HepG2 (cell line): Measurements from ENCODE around the gene COLEC12. TPM values are rescaled to one million over a fixed set of nuclear protein-coding genes. Genes with fewer than 3 reads are reported as not detected.

Experiments used
- ATAC-seq: fragments of 200-7000 bp; cut with Tn5 transposase; 3 replicates; pipeline ENCODE4 v1.9.1; 2020; ENCODE audit warnings: mild to moderate bottlenecking, moderate library complexity
- BruUV-seq: library from RNA; stranded (reverse); fragments of 400-500 nt; replicated peaks from 2 replicates; lab custom pipeline; 2021; lab: Mats Ljungman, UMichigan
- CTCF ChIA-PET: fragments of 300-600 bp; formaldehyde crosslinking; extraction: SDS; loops from one replicate; lab custom pipeline; 2021; ENCODE audit warnings: low total read pairs, inconsistent platforms, low intra/inter-chr PET ratio; lab: Yijun Ruan, JAX
- POLR2A ChIA-PET: fragments of 350-600 bp; sonication (Branson Sonifier 250); formaldehyde crosslinking; loops from one replicate; lab custom pipeline; 2020; ENCODE audit warnings: antibody characterized with exemption, inconsistent platforms; lab: Yijun Ruan, JAX
- DNase-seq: peaks from one replicate; pipeline ENCODE4 v3.0.0-alpha.2; 2015; ENCODE audit warnings: low spot score
- FAIRE-seq: peaks from 3 replicates; lab custom pipeline; 2011; peaks lifted over from hg19 to GRCh38; lab: Jason Lieb, UNC
- H2AFZ ChIP-seq: one replicate; pipeline ENCODE4 v1.6.1; 2011; ENCODE audit warnings: low read length, inconsistent platforms
- H3K27ac ChIP-seq: fragments of 300-600 bp; 3 replicates; pipeline ENCODE4 v1.8.0; 2011; ENCODE audit warnings: mixed run types, mild to moderate bottlenecking, mixed read lengths, low read length, inconsistent platforms; ENCODE audit not compliant: insufficient read depth; ENCODE audit errors: extremely low read length
- H3K27me3 ChIP-seq, 2 experiments: fragments of 200-600 bp in 1 of 2; 2 replicates in 1 of 2; 3 replicates in 1 of 2; pipeline versions ENCODE4 v1.6.0 to v1.8.0; 2011; ENCODE audit warnings: low read length in 2 of 2, mild to moderate bottlenecking in 2 of 2, moderate library complexity in 2 of 2, inconsistent platforms in 1 of 2; ENCODE audit not compliant: insufficient read depth in 2 of 2, control insufficient read depth in 1 of 2
- H3K36me3 ChIP-seq, 2 experiments: fragments of 200-600 bp in 1 of 2; replicated peaks in 1 of 2; 2 replicates in 1 of 2; 3 replicates in 1 of 2; pipeline versions ENCODE4 v1.5.1 to v1.8.0; 2011; ENCODE audit warnings: low read length in 2 of 2, inconsistent platforms in 1 of 2; ENCODE audit not compliant: insufficient read depth in 2 of 2, control insufficient read depth in 1 of 2
- H3K4me1 ChIP-seq: 2 replicates; pipeline ENCODE4 v1.5.1; 2012; ENCODE audit warnings: low read length, inconsistent platforms; ENCODE audit not compliant: insufficient read depth
- H3K4me2 ChIP-seq: 2 replicates; pipeline ENCODE4 v1.6.0; 2011; ENCODE audit warnings: low read depth, low read length, inconsistent platforms
- H3K4me3 ChIP-seq, 3 experiments: fragments of 200-600 bp in 1 of 3; sonication (generic), shearing (Covaris generic) in 1 of 3; replicated peaks in 1 of 3; 2 replicates each; pipeline ENCODE4 v1.5.1; 2011 to 2016; ENCODE audit warnings: low read length in 3 of 3, inconsistent platforms in 2 of 3, low read depth in 2 of 3, mild to moderate bottlenecking in 2 of 3, control low read depth in 1 of 3, mixed read lengths in 1 of 3; ENCODE audit not compliant: insufficient read depth in 1 of 3
- H3K79me2 ChIP-seq: one replicate; pipeline ENCODE4 v1.6.1; 2011; ENCODE audit warnings: low read length, inconsistent platforms; ENCODE audit not compliant: insufficient read depth
- H3K9ac ChIP-seq: 2 replicates; pipeline ENCODE4 v1.6.0; 2011; ENCODE audit warnings: mild to moderate bottlenecking, low read depth, low read length, inconsistent platforms; ENCODE audit not compliant: insufficient read depth
- H3K9me3 ChIP-seq: 2 replicates; pipeline ENCODE4 v1.5.1; 2012; ENCODE audit warnings: mild to moderate bottlenecking, low read length
- H4K20me1 ChIP-seq: 2 replicates; pipeline ENCODE4 v1.6.0; 2011; ENCODE audit warnings: inconsistent platforms, mild to moderate bottlenecking, low read length, moderate library complexity; ENCODE audit not compliant: insufficient read depth
- ADNP ChIP-seq: sonication (generic); formaldehyde crosslinking; IDR thresholded peaks from 2 replicates; pipeline ENCODE4 v1.4.0; 2020; ENCODE audit warnings: missing genetic modification reagents
- CREB1 ChIP-seq, 2 experiments: fragments of 450-650 bp in 1 of 2; IDR thresholded peaks; 2 replicates each; pipeline ENCODE4 v1.6.1; 2016 to 2017; ENCODE audit warnings: control low read depth in 1 of 2, mild to moderate bottlenecking in 1 of 2, missing compliant biosample characterization in 1 of 2, missing genetic modification characterization in 1 of 2
- JUND ChIP-seq: sonication (generic); formaldehyde crosslinking; IDR thresholded peaks from 2 replicates; pipeline ENCODE4 v1.8.0; 2022; ENCODE audit warnings: mild to moderate bottlenecking, missing genetic modification reagents
- PAWR ChIP-seq: sonication (generic); formaldehyde crosslinking; IDR thresholded peaks from 2 replicates; pipeline ENCODE4 v1.4.0; 2020; ENCODE audit warnings: missing genetic modification reagents, mild to moderate bottlenecking, borderline replicate concordance
- SIN3B ChIP-seq: fragments of 150-350 bp; IDR thresholded peaks from 2 replicates; pipeline ENCODE4 v1.6.1; 2014; ENCODE audit warnings: low read length
- ZNF260 ChIP-seq: sonication (generic); formaldehyde crosslinking; IDR thresholded peaks from 2 replicates; pipeline ENCODE4 v1.4.0; 2020; ENCODE audit warnings: missing genetic modification reagents, low read depth, mild to moderate bottlenecking, borderline replicate concordance
- ZNF614 ChIP-seq: IDR thresholded peaks from 2 replicates; pipeline ENCODE4 v1.6.1; 2018; ENCODE audit warnings: missing biosample characterization, missing genetic modification reagents, inconsistent platforms, borderline replicate concordance
- WGBS: methylation state at CpG from one replicate; pipeline ENCODE4 v1.1.6; 2017; ENCODE audit warnings: low lambda C conversion rate; 5-methylcytosine and 5-hydroxymethylcytosine counted together
- in situ Hi-C: cut with HindIII; loops from 2 replicates; pipeline ENCODE4 v1.10.0; 2017; ENCODE audit warnings: low pct_unique_long_range_greater_than_20kb; ENCODE audit not compliant: extremely low pct_ligation_motif_present
- intact Hi-C: fragments of 100-400 bp; cut with micrococcal nuclease; formaldehyde crosslinking; loops from one replicate; pipeline ENCODE4 v1.10.0; 2022; ENCODE audit not compliant: unreplicated experiment
- polyA plus RNA-seq, 8 experiments: library from polyadenylated mRNA; depleted of rRNA in 3 of 8; stranded (reverse) in 7 of 8; unstranded in 1 of 8; fragments of >200 nt; fragmentation: Illumina TruSeq in 4 of 8; extraction: Trizol in 4 of 8; gene quantifications; 2 replicates each; pipeline versions ENCODE4 v1.2.1 to v1.2.3, GENCODE V29; 2011 to 2016; ENCODE audit warnings: low read depth in 4 of 8, missing spikeins in 1 of 8, mixed read lengths in 1 of 8; ENCODE audit not compliant: insufficient read depth in 1 of 8
- total RNA-seq, 5 experiments: library from RNA; depleted of rRNA; stranded (reverse); fragments of >200 nt; fragmentation: Illumina TruSeq; extraction: Trizol; gene quantifications; 2 replicates each; pipeline ENCODE4 v1.2.3, GENCODE V29; 2016; ENCODE audit warnings: low read depth in 1 of 5
- TF ChIP-seq, protein P1 (sequence below): sonication (generic); formaldehyde crosslinking; IDR thresholded peaks from 2 replicates; pipeline ENCODE4 v1.5.0; 2020; ENCODE audit warnings: missing genetic modification reagents

COLEC12 gene
- total and polyA plus RNA-seq, 2 of the 13 experiments (the other 11 are each of a cell fraction or from before 2014, with no cell fraction given), result 0.02 to 0.11 TPM

DNA sequence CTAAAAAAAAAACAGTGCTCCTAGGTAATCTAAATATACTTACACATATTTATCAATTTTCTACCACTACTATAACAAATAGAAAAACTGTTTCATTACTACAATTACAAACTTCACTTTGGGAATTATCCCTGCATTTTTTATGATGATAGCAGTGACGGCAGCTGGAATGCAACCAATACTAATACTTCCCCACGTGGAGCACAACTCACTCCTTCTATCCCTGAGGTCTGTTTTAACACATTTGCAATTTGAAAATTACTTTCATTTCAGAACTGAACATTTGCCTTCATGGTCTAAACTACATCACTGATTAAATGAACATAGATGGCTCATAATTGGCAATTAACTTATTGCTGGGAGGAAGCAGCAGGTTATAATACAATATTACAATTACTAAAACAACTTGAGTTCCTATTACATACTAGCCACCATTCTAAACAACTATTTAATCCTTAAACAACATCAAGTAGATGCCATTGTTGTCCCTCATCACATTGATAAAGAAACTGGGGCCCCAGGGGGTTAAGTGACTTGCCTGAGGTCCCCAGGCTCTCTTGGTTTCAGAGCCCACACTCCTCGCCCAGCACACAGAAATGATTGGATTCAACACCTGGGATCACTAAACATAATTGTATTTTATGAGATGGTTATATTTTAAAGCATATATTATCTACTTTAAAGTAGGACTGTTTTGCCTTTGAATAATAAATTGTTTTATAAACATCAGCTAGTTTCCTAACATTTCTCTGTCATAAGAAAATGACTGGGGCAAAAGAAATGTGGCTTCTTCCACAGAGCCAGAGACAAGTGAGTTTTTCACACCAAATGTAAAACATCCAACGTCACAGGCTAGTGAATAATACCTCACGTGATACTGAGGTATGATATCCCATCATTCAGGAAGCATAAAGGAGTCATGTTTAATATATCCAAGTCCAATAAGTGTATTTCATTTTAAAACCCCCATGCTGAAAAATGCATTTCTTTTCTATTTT is 6.2 kb downstream of the COLEC12 start:
- no peak overlapping the region for H3K27ac ChIP-seq
- FAIRE-seq (no peak), ATAC-seq (no peak), DNase-seq (no peak)
- no peaks in the 10 kb centered on the region for H4K20me1 ChIP-seq
- ChIA-PET POLR2A (no interaction called here), CTCF (no interaction called here)
- in situ Hi-C loops, result no loop called here
- H3K27me3 ChIP-seq, result peaks cover 0 to 15% of the 10 kb centered on the region in 2 experiments; a peak in 3 of 5 replicates
- no peak overlapping the region for H3K4me3 ChIP-seq
- no peak overlapping the region for H3K9ac ChIP-seq
- H3K4me2 ChIP-seq, result no peak overlapping the region
- no peaks in the 10 kb centered on the region for H3K36me3 ChIP-seq
- intact Hi-C loops, result no loop called here
- H2AFZ ChIP-seq, result no peak overlapping the region
- peaks cover 19% of the 10 kb centered on the region for H3K4me1 ChIP-seq
- 27% methylated on average over 5 of the region's 5 CpGs for WGBS
- no peaks in the 10 kb centered on the region for H3K79me2 ChIP-seq
- TF ChIP-seq SIN3B (no peak), ZNF614 (CRISPR knock-in tag) (no peak), JUND (CRISPR knock-in tag) (no peak), ADNP (no peak), PAWR (CRISPR knock-in tag) (no peak), ZNF260 (CRISPR knock-in tag) (no peak), CREB1 (IDR thresholded peaks at IDR 0.05) (0 out of 2 replicates have a peak, but pooled peaks have one; percentile 5), CREB1 (CRISPR knock-in tag; IDR thresholded peaks at IDR 0.05) (no peak)
- TF ChIP-seq, protein P1, sequence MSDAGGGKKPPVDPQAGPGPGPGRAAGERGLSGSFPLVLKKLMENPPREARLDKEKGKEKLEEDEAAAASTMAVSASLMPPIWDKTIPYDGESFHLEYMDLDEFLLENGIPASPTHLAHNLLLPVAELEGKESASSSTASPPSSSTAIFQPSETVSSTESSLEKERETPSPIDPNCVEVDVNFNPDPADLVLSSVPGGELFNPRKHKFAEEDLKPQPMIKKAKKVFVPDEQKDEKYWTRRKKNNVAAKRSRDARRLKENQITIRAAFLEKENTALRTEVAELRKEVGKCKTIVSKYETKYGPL, result no peak
- H3K9me3 ChIP-seq, result no peaks in the 10 kb centered on the region
- no TSS peak for BruUV-seq
